ENCODE data around the gene ALAD.

GRCh38 chr9:113421726-113422125 is 20.6 kb upstream of the ALAD start:
- TF ChIP-seq JUND (CRISPR knock-in tag; IDR thresholded peaks at IDR 0.05) (no peak), JUNB (CRISPR knock-in tag; IDR thresholded peaks at IDR 0.05; ENCODE audit: borderline replicate concordance) (no peak), TAF1 (CRISPR knock-in tag; IDR thresholded peaks at IDR 0.05) (no peak), TCF7 (IDR thresholded peaks at IDR 0.05; ENCODE audit: low read depth) (no peak), HDAC2 (CRISPR knock-in tag; IDR thresholded peaks at IDR 0.05) (no peak), KDM5A (IDR thresholded peaks at IDR 0.05; ENCODE audit: borderline replicate concordance, low read length) (no peak), CTCF (CRISPR knock-in tag; IDR thresholded peaks at IDR 0.05) (no peak), EP300 (IDR thresholded peaks at IDR 0.05; ENCODE audit: low read depth in 2 of 2, low read length in 2 of 2) (no peak), EP300 (CRISPR knock-in tag; IDR thresholded peaks at IDR 0.05; ENCODE audit: borderline replicate concordance) (no peak), ZBTB33 (CRISPR knock-in tag; IDR thresholded peaks at IDR 0.05) (no peak), FOSL1 (CRISPR knock-in tag; IDR thresholded peaks at IDR 0.05; ENCODE audit: borderline replicate concordance) (no peak), ARID3A (IDR thresholded peaks at IDR 0.05; ENCODE audit: low read depth, low read length) (no peak)

Measured in HepG2 (cell line).